Colon (tissue), 2 donors: ENCODE results near the gene HES4.
"Not testable (repeated sequence)": the region's sequence is repeated elsewhere in the genome, so short reads cannot be mapped to it uniquely, and the experiment has no call there.

Experiments used
- FAIRE-seq: peaks from 2 replicates; lab custom pipeline; 2012; peaks lifted over from hg19 to GRCh38; lab: Jason Lieb, UNC
- donor health status: control.
- donor health status: control.

Gene HES4

DNA sequence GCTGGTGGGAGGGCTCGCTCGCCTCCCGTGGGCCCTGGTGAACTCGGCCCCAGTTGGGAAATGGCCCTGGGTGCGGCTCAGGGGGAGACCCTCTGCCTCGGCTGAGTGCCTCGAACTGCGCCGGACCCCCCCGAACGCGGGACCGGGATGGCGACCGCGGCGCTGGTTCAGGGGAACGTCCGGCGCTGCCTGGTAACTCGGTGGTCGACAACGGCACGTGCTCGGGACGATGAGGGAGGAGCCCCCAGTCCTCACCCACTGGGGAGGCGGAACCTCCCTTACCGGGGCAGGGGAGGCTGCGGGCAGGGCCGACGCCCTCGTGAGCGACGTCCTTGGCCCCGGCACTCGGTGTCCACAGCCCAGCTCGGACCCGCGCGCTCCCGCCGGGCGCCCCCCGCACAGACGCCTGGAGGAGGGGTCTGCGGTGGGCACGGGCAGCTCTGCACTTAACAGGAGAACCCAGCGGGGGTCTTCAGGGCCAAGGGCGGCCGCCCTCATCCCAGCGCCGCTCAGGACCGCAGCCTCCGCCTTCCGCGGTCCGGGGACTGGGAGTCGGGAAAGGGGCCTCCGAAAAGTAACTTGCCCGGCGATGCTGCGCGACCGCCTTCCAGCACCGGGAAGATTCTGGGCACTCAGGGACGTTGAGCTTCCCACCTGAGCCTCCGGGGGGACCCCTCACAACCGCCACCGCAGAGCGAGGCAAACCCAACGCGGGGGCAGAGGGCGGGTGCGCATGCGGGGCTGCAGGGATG lies 1.7 kb downstream of the HES4 start:
- FAIRE-seq, result no peak

DNA sequence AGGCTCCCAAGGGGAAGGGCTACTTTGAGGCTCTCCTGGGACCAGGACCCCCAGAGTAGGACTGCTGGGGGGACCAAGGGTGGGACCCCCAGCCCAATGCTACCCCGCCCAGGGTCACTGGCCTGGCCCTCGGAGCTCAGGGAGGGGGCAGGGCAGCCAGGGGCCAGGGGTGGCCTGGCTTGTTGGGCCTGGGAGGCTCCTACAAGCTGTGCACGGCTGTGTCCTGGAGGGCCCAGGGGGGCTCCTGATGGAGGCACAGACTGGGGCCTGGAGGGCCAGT lies 2.2 kb downstream of the HES4 start:
- FAIRE-seq, result no peak

DNA sequence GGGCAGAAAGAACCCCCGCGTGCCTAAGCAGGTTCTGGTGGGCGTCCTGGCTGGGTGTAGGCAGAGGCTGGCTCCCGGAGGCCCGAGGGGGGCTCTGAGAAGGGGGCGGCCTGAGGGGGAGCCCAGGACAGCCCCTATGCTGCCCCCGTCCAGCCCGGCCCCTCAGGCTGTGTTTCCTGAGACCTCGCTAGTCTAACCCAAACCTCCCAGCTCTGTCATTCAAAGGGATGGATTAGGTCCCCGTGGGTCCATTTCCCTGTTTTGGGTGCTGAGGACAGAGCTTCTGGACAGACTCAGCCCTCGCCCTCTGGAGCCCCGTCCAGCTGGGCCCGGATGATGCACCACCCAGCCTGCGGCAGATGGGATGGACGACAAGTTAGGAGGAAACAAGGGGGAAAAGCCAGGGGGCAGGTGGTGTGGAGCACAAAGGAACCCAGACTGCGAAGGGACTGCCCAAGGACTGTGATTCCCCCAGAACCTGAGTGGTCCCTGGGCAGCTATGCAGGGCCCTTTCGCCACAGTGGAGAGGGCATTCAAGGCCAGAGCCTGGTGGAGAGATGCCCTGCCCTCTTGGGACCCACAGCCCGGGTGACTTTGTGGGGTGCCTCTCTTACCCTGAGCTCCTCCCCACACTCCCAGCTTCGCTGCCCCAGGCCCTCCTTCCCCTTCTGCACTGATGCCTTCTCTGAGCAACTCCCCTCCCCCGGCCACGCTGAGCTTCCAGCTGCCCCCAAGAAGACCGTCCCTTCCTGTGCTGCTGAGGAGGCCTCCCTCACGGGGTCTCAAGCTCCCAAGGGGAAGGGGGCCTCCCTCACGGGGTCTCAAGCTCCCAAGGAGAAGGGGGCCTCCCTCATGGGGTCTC lies 2.8 kb downstream of the HES4 start:
- no peak for FAIRE-seq

DNA sequence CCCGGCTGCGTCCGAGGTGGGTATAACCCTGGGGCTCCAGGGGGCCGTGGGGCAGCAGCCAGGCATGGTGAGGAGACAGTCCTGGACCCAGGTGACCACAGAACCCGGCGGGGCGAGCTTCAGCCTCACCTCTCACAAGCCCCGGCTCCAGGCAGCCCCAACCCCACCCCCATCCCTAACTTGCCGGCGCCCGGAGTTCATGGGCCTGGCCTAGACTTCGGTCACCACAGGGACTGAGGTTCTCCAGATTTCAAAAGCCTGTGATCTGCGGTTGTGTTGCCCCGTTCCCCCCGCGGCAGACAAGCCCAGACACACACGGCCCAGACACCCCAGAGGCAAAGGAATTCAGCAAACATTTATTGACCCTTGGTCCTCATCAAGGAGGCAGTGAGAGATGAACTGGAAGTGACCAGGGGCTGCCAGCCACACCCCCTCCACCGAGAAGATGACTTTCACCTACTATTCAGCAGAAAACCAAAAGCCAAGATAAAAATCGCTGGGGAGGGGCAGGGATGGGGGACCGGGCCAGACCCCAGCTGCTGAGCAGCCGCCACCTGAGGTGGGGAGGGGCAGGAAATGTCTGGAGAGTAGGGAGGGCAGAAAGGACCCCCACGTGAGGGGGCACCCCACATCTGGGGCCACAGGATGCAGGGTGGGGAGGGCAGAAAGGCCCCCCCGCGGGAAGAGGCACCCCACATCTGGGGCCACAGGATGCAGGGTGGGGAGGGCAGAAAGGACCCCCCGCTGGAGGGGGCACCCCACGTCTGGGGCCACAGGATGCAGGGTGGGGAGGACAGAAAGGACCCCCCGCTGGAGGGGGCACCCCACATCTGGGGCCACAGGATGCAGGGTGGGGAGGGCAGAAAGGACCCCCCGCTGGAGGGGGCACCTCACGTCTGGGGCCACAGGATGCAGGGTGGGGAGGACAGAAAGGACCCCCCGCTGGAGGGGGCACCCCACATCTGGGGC lies 3.9 kb downstream of the HES4 start:
- no peak for FAIRE-seq

DNA sequence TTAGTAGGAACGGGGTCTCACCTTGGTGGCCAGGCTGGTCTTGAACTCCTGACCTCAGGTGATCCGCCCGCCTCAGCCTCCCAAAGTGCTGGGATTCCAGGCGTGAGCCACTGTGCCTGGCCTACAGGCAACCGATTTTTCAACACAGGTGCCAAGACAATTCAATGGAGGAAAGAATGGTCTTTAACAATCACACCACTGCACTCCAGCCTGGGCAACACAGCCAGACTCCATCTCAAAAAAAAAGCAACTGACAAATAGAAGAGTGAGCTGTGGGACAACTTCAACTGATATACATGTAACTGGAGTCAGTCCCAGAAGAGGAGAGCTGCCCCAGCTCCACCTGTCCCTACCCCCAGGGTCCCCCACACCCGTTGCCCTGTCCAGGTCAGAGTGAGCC lies 5.4 kb downstream of the HES4 start:
- FAIRE-seq, result not testable (repeated sequence)

DNA sequence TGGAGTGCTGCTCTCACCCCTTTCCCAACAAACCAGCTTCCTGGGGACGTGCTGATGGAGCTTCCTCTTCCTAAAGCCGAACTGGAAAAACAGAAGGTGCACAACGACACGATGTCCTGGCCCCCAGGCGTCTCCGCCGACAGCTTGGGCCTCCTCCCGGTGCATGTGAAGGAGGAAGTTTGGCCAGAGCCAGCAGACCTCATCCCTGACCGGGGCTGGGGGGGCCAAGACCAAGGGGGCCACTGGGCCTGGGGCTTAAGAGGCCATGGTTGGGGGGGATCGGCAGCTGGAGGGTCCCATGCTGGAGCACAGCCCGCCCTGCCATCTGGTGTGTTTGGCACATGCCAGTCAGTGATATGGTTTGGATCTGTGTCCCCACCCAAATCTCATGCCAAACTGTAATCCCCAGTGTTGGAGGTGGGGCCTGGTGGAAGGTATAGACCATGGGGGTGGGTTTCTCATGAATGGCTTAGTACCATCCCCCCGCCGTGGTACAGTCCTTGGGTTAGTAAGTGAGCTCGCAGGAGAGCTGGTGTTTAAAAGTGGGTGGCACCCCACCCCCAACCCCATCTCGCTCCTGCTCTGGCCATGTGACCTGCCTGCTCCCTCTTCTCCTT lies 6.4 kb downstream of the HES4 start:
- no peak for FAIRE-seq

DNA sequence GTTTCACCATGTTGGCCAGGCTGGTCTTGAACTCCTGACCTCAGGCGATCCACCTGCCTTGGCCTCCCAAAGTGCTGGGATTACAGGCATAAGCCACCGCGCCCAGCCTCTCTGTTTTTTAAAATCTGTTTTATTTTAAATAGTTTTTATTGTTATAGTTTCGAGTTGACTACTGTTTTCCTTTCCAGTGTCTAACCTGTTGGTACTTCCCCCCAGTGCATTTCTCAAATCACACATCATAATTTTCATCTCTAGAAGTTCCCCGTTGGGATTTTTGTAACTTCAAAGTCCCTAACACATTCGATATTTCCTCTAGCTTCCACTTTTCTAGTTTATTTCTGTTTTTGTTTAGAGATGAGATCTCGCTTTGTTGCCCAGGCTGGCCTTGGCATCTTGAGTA lies 7.5 kb downstream of the HES4 start:
- no peak for FAIRE-seq

DNA sequence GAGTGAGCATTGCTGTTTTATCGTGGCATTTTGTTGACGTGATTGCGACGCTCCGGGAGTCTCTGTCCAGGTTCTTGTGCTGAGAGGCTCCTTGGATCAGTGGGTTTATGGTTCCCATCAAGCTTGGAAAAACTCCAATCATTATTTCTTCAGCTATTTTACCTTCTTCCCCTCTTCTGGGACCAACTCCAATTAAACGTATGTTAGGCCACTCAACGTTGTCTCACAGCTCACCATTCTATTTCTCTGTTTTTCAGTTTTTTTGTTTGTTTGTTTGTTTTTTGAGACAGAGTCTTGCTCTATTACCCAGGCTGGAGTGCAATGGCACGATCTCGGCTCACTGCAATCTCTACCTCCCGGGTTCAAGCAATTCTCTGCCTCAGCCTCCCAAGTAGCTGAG lies 8.0 kb downstream of the HES4 start:
- FAIRE-seq, result no peak

DNA sequence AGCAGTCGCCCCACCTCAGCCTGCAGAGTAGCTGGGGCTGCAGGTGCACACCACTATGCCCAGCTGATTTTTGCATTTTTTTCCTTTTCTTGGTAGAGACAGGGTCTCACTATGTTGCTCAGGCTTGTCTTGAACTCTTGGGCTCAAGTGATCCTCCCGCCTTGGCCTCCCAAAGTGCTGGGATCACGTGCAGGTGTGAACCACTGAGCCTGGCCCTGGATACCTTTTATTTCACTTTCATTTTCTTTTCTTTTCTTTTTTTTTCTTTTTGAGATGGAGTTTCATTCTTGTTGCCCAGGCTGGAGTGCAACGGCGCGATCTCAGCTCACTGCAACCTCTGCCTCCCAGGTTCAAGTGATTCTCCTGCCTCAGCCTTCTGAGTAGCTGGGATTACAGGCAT lies 8.6 kb downstream of the HES4 start:
- FAIRE-seq, result not testable (repeated sequence)

DNA sequence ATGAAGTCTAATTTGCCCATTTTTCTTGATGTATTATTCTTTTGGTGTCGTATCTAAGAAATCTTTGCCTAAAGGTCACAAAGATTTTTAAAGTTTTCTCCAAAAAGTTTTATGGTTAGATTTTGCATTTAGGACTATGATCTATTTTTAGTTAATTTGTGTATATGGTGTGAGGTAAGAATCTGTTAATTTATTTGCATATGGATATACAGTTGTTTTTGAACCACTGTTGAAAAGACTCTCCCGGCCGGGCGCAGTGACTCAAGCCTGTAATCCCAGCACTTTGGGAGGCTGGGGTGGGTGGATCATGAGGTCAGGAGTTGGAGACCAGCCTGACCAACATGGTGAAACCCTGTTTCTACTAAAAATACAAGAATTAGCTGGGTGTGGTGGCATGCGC lies 11.8 kb downstream of the HES4 start:
- not testable (repeated sequence) for FAIRE-seq

DNA sequence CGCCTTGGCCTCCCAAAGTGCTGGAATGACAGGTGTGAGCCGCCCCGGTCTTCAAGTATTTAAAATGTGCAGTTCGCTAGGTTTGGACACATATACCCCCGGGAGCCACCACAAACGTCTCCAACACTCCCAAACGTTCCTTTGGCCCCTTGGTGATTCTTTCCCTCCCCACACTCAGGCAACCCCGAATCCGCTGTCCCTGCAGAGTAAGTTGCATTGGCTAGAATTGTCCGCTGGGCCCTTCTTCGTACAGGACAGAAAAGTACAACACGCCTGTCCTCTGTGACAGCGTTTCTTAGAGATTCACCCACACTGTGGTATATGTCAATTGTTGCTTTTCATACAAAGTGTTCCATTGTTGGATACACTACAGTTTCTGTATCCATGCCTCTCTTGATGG lies 14.8 kb downstream of the HES4 start:
- FAIRE-seq, result no peak

DNA sequence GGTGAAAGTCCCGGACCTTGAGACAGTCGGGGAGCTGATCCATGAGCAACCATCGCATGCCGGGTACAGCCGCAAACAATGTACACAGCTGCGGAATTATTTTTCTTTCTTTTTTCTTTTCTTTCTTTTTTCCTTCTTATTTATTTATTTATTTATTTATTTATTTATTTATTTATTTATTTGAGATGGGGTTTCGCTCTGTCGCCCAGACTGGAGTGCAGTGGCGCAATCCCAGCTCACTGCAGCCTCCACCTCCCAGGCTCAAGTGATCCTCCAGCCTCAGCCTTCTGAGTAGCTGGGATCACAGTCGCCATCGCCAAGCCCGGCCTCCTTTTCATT lies 15.5 kb downstream of the HES4 start:
- no peak for FAIRE-seq

DNA sequence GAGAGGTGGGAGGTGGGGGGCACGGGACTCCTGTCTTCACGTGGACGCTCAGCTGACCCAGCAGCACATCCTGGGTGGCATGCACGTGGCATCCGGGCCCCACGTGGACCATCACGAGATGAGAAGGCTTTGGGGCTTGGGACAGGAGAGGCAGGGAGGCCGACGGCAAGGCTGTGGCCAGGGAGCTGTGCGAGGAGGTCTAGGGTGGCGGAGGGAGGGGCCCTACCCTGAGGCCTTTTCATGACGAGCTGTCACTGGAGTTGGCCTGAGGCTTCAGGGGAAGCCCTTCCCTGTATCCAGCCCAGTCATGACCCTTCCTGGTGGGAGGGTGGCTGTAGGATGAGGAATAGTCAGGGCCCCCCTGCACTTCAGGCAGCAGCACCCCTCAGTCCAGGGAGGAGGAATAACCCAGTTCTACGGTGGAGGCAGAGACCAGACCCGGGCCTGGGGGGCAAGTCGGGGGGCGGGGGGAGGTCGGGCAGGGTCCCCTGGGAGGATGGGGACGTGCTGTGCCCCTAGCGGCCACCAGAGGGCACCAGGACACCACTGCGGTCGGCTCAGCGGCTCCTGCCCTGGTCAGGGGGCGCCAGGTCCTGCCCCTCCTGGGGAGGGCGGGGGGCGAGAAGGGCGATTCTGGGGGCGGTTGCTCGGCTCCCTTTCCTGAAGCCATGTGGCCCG lies 16.0 kb downstream of the HES4 start:
- no peak for FAIRE-seq

DNA sequence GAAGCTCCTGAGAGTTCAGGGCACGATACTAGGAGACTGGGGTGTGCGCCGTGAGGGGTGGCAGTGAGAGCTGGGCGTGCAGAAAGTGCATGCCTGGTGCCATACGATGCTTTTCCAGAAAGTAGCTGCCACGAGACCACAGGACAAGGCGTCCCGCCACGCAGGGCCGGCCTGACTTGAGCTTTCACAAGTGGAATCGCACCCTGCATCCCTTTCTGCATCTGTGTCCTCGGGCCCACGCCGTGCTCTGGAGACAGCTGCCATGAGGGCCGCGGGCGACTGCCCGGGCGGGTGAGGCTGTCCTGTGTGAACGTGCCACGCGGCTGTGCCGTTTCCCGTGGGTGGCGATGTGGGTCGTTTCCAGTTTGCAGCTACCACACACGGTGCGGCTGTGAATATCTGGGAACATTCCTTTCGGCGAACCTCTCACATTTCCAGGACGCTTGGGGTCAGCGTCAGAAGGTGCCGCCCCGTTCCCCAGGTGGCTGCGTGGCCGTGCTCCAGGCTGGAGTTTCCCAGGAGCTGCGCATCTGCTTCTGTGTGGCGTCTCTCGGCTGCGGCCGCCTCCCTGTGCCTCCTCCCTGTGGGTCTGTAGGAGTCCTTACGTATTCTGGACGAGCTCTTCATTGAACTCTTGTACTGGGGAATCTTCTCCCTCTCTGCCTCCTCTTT lies 17.0 kb downstream of the HES4 start:
- FAIRE-seq, result no peak

DNA sequence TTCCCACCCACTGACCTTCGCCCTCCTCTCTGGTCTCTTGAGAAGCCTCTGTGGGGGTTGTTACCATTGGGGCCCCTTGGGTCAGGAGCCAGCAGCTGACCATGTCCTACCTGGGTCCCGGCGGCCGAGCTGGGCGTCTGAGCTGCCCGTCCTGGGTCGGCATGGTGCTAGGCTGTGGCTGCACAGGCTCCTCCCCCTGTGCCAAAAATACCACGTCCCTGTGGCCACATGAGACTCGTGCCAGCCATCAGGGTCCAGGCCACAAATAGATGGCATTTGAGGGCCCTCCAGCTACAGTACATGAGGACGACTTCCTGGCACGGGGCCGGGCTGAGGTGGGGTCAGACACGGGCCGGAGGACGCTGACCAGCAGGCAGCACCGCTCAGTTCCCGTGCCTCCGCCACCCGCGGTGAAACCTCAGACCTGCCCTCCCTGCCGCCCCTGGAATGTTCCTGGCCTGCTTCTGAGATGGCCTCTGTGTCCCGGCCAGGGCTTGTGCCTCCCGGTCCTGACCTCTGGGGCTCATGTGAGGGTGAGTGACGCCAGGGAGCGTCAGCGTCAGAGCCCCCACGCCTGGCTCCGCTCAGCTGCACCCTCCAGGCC lies 17.8 kb downstream of the HES4 start, which contains the start of gene PERM1:
Gene PERM1, minus strand, starts transcription at position 139 of the 604 bp plus-strand sequence. CDS start 1,064 bp downstream, outside the sequence.
- FAIRE-seq, result no peak

DNA sequence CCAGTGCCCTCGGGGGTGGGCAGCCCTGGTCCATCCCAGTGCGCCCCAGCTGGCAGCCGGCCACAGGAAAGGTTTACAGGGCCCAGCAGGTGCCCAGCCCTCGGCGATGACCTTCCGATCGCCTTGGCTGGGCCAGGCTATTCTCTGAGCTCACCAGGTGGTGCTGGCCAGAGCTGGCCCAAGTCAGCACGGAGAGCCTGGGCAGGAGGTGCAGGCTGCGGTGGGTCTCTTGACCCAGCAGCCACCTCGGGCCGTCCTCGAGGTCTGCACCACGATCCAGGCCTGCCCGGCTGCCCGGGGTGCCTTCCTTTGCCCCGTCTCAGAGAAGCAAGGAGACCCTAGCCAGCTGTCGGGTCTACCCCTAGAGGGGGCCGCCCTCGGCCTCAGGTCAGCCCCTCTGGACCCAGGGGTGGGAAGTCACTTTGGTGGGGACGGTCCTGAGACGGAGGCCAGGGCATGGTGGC lies 18.4 kb downstream of the HES4 start:
- no peak for FAIRE-seq

DNA sequence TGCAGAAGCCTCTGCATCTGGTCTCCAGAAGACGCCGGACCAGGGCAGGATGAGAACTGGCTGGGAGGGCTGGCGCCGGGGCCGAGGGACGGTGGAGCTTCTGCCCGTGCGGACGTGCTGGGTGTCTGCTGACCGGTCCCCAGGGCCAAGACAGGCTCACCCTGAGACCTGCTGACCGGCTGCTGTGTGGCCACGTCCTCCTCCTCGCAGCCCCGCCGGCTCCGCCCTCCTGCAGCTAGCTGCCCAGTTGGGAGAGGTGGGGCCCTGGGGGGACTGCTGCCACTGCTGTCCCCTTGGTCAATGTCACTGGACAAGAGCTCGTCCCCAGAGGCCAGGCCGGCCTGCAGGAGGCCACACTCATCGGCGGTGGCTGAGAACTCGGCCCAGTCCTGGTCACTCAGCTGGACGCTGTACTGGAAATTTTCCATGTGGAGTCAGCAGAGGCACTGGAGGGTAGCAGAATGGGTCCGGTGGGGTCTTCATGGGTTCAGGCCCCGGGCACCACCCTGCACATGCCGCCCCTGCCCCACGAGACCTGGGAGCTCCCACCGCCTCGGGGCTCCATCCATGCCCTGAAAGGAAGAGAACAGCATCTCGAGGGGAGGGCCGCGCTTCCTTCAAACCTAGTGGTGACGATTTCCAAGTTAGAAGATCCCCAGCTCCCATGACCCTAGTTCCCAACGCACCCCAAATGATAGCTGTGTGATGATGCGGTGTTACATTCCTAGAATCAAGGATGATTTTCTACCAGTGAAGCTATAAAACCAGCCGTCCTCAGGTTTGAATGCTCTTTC lies 19.1 kb downstream of the HES4 start:
- FAIRE-seq, result no peak

DNA sequence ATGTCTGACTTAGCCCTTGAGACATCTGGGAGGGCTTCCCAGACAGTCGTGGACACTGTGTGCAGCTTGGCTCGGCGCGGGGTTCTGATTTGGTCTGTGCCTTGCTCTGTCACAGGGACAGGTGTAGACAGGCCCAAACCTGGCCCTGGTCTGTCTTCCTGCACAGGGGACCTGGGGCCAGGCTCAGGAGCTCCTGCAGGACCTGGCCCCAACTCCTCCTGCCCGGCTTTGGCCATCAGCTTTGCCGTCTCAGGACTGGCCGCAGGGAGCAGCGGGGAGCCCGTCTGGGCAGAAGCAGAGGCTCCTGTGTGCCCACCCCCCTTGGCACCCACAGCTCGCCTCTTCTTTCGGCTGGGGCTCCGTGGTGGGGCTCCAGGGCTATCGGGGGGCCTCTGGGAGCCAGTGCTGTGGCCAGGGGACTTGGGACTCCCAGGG lies 19.7 kb downstream of the HES4 start:
- FAIRE-seq, result no peak

DNA sequence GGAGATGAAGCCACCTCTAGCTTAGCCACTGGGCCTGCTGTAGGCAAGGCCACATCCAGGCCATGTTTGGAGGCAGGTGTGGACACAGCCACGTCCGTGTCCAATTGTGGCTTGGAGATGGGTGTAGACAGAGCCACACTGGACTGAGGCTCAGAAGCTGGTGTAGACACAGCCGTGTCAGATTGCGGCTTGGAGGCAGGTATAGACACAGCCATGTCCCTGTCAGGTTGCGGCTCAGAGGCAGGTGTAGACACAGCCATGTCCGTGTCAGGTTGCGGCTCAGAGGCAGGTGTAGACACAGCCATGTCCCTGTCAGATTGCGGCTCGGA lies 20.2 kb downstream of the HES4 start:
- no peak for FAIRE-seq
